SK-MEL-5 (cell line): Measurements from ENCODE around the gene MID1. TPM values are rescaled to one million over a fixed set of nuclear protein-coding genes. Genes with fewer than 3 reads are reported as not detected.

Experiments used
- DNase-seq: peaks from one replicate; pipeline ENCODE4 v3.0.0-alpha.2; 2016; ENCODE audit warnings: low read depth, low spot score
- in situ Hi-C: cut with HindIII; loops from 2 replicates; pipeline ENCODE4 v1.10.0; 2016; ENCODE audit warnings: low sequenced_read_pairs, high pct_unique_total_duplicates, low pct_unique_long_range_greater_than_20kb
- total RNA-seq: library from RNA; depleted of rRNA; stranded (reverse); fragments of >200 nt; shearing (Covaris generic); gene quantifications from 2 replicates; pipeline ENCODE4 v1.2.3, GENCODE V29; 2014

The MID1 gene
- total RNA-seq, 1 experiment from 2014 or later, result 35.0 TPM

DNA sequence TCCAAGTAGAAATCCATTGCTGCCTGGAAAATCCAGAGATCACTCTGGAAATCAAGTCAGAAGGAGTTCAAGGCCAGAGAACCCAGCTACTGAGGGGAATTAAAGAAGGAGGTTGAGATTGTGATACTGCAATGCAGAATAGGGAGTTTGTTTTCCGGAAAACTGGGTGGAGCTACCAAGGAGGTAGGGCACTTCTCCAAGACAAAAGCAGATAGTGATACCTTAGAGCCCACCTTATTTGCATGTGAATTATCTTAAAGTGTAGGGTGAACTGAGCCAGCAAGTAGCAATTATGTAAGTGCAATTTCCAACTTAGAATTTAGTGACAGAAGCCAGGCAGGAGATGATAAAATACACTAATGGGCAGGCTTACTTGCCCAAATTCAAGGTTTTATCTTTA lies 178.9 kb downstream of the MID1 start:
- in situ Hi-C loops, result no loop called here
- no peak for DNase-seq

DNA sequence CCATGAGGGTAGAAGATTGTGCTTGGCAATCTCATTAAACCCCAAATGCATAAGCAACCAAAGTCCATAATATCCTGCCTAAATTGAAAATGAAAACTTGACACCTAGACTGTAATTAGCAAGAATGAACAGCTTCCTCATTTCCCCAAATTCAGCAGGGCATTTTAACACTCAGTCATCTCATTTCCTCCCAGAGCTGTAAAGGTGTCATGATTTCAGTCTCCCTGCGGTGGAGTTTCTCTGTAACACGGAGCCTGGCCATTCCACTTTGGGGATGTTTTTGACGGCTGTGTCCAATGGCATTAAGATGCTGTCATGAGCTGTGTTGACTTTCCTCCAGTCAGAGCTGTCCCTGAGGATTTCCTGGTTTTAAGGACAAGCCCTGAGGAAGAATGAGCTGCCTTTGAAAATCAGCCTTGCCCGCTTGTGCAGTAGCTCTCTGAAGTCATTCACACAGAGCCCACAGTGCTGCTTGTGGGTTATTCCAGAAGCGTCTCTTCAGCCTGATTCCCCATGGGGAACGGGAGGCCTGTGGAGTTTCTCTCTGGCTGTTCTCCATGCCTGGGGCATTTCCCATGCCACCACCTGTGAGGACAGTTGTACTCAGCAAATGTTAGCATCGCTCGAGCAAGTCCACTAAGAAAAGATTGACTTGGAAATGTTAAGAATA lies 187.0 kb downstream of the MID1 start:
- in situ Hi-C loops, result no loop called here
- DNase-seq, result no peak

DNA sequence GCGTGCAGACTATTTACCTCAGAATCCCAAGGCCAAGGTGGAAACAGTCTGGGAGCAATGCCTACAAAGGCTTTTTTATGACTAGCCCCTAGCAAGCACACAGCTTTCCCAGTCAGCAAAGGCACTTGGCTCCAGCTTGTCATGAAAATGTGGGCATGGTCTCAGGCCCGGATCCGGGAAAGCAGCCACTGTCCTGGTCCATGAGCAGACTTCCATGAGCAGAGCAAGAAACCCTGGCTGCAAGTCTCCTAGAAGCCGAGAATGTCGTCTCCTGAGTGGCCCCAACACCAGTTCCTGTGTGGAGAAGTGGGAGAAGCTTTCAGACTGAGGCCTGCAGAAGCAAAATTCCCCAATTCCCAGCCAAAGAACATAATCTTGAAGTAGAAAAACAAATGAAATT lies 190.5 kb downstream of the MID1 start:
- in situ Hi-C loops, result no loop called here
- no peak for DNase-seq

DNA sequence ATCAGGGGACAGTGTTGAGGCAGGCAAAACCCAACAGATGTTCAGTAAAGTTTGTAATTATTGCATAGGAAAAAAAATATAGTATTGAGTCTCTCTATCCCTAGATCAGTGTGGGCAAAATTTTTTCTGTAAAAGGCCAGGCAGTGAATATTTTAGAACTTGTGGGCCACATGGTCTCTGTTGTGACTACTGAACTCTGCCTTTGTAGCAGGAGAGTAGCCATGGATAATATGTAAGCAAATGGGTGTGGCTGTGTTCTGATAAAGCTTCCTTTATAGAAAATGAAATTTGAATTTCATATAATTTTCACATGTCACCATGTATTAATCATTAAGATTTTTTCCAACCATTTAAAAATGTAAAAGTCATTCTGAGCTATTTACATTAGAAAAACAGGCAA lies 193.1 kb downstream of the MID1 start:
- in situ Hi-C loops, result no loop called here
- DNase-seq, result no peak

DNA sequence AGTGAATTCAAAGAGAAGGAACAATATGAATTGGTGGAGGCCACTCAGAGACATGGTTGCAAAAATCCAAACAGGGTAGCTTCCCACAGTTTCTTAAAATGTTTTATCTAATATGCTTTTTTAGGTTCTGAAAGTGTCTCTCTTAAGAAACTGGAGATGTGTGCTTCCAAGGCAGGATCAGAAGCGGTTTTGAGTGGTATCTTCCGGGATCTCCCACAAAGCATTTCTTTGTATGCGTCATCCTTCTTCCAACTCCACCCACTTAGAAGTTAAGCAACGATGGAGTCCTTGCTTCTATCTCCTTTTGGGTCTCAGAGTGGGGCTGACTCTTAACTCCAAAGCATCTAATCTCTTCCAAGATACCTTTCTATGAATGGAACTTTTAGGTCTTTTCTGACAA lies 196.7 kb downstream of the MID1 start:
- DNase-seq, result no peak
- in situ Hi-C loops, result no loop called here

DNA sequence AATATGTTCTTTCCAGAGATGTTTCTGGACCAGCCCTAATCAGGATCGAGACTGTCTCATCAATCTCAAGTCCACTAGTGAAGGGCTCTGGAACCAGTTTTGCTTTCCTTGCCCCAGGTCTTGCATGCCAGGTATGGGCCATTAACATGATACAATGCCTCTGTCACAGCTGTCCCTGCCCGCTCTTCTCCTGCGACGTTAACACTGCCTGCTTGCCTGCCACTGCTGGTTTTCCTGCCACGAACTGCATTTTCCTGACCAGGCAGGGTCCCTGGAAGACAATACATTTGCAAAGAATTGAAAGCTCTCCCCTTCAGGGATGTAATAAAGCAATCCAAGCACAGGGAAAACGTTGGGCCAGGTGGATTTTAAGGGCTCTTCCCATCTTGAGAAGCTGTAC lies 200.3 kb downstream of the MID1 start:
- in situ Hi-C loops, result no loop called here
- no peak for DNase-seq

DNA sequence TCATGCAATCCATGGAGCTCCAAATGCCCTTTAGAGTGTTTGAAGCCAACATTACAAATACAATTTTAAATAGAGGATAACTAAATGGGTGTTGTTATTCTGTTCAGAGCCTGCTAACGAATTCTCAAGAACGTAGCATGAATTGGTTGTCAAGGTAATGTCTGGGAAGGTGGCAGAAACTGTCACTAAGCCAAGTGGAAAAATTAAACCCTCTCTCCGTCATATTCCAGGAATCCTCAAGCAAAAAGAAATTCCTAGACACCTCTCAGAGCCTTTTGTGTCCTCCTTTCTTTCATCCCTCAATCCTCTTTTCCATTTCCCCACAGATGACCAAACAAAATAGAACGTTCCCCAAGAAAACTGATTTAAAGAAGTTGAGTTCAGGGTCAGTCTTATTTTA lies 204.0 kb downstream of the MID1 start:
- no peak for DNase-seq
- in situ Hi-C loops, result no loop called here

DNA sequence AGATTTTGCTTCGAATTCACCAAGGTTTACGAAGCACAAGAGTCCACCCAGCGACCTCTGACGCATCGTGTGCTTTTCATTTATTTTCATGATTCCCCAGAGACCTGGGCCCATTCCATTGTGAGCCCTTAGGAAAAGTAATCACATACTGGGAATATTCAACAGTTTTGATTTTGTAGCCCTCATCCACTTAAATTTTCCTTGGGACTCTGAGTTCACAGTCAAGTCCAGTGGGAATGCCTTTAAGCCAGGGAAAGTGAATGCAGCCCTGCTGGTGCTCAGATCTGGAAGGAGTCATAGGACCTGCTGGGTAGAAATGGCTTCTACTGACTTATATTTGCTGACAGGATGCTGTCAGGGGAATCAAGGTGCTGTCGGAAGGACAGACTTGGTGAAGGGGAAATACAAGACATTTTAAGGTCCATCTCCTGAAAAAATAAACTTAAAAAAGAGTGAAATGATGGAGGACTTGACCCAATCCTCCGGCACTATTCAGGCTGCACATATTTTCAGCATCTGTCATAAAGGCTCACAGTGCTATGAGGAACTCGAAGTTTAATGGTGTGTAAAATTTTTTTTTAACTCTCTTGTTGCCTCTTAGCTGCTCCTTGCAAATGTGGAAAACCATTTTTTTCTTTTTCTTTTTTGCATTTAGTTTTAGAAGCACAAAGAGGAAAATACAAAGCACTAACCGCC lies 204.9 kb downstream of the MID1 start:
- no peak for DNase-seq
- in situ Hi-C loops, result no loop called here

DNA sequence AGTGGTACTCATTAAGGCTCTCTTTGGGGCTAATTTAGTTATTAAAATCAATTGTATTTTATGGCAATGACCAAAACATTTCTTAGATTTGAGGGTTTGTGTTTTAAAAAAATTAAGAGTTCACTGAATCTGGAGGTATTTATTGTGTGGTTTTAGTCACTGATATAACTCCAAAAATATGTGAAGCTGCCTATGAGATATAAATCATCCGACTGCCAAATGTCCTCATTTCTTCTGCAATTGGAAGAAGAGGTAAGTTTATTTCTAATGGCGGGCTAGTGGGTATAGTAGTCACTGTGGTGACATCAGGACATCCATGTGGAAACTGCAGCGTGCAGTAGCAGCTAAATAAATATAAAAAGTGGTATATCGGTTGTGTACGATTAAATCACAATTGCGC lies 205.5 kb downstream of the MID1 start:
- DNase-seq, result no peak
- in situ Hi-C loops, result no loop called here

DNA sequence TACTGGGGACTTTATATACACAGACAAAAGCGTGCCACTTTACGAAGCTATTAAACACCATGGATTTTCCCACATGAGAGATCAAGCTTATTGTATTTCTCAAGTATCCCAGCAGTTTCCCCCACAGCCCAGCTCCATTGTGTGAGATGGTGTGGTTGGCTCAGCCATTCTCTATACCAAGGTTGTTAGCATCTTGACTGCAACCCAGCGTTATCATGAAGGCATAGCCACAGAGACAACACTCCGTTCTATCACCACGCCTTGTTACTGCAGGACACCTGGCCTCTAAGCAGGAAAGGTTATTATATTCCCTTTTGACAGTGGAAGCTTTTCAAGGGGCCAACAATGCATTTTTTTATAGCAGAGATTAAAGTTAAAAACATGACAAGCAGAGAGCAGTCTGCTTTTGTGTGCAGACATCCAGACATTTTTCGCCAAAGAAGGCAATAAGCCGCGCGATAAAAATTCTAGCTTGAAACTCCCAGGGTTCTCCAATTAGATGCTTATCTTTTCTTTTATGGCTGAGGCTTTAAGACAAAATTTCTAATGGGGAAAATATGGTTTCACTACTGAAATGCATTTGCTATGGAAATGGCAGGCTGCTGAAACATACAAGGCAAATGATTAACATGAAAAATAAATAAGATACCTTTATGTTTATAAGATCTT lies 206.1 kb downstream of the MID1 start:
- no peak for DNase-seq
- in situ Hi-C loops, result no loop called here

DNA sequence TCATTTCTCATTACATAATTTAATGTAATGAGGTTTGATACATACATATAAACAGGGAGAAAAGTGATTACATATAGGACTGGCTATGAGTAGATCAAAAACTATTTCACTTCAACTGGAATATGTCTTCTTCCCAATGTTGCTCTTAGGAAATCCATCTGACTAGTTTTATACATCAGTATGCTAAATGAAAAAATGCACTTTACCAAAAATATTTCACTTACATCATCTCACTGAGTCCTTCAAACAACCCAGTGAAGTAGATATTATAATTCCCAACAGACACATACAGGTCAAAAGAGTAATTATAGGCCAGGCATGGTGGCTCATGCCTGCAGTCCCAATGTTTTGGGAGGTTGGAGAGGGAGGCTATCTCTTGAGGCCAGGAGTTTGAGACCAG lies 215.9 kb downstream of the MID1 start:
- in situ Hi-C loops, result no loop called here

DNA sequence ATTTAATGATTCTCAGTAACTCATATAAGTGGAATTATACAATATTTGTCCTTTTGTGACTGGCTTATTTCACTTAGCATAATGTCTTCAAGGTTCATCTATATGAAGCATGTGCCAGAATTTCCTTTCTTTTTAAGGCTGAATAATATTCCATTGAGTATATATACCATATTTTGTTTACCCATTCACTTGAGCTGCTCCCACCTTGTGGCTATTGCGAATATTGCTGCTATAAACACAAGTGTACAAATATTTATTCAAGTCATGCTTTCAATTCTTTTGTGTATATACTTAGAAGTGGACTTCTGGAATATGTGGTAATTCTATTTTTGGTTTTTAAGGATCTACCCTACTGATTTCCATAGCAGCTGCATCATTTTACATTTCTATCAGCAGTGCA lies 219.1 kb downstream of the MID1 start:
- peak; percentile 24 for DNase-seq
- in situ Hi-C loops, result no loop called here

More for the DNA sequence above, 215.9 kb downstream of the MID1 start:
- no peak for DNase-seq

DNA sequence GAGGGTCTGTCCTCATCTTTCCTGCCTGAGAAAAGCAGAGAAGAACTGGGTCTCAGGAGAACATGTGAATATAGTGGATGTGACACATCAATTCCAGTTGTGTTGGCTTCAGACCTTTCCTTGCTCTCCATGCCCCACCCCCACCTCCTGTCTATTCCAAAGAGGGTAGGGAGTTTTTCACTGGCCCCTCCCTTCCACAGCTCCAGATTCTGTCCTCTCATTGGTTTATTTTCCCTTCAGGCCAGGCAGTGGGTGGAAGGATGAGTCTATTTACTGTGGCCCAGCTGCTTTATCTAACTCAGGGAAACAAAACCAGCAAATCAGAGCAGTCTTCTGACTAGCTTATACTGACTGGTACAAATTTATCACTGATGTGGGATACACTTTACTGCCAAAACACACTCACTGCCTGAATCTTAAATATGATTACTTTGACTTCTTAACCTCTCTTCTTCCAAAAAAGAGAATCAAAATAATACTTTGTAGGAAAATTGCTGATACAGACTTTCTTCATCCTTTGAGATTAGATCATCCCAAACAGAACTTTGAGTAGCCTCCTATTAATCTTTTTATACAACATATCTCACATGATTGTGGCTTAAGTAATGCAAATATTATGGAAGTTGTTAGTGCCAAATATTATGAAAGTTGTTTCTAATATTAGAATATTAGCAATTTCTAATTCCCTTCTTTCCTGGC lies 221.2 kb downstream of the MID1 start:
- no peak for DNase-seq
- in situ Hi-C loops, result no loop called here

DNA sequence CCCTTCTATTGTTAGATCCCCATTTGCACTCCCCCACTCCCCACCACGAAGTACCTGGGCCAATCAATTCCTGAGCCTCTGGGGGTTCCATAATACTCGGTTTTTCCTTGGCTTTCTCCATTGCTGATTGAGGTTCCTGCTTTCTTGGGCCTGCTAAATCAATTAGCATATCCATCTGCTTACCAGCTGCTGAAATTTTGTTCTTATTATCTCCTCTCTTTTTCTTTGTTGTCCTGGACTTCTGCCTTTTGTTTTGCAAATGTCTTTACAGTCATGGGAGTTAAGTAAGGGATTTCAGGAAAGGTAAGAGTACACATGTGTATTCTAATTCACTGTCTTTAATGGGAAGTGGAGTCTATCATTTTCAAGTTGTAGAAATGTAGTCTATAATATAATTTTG lies 222.2 kb downstream of the MID1 start:
- in situ Hi-C loops, result no loop called here
- no peak for DNase-seq

DNA sequence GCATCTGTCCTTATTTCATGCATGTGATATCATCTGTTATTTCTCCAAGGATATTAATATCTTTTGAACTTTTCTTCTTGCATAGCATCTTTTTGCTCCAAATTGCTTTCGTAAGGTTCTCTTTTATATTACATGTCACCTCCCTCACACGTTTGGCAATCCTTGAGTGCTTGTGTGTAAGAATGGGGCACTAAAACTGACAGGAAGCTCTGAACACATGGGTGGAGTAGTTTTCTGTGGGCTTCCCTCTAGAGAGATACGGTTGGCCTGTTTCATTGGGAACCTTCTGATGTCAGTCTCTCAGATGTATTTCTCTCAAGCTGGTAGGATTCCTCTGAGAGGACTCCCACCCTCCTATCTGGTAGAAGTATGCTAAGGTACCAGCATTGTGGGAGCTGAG lies 223.0 kb downstream of the MID1 start:
- in situ Hi-C loops, result no loop called here
- no peak for DNase-seq

DNA sequence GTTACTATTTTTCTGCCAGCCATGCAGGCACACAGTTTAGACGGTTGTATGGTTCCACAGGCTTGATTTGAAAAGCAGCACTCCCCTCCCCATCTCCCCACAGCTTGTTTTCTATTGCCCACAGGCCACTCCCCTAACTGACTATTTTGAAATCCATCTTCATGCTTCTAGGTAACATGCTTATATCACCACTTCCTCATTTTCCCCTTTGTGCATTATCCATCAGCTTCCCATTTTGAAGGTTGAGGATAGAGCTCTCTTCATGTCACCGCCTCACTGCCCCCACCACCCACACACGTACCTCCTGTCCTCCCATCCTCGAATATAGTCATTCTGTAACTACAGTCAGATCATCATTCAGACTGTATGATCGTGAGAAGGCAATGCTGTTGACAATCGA lies 224.7 kb downstream of the MID1 start:
- DNase-seq, result no peak
- in situ Hi-C loops, result no loop called here
